ENCODE results near the gene OR1J4.

GRCh38 chr9:122498883-122499288 lies 20.1 kb upstream of the OR1J4 start:
- TF ChIP-seq CTCF (IDR thresholded peaks at IDR 0.05), result peak in 4 of 7 experiments; percentile 28 to 62 (median 48)
- TF ChIP-seq EP300 (IDR thresholded peaks at IDR 0.05), result no peak
- no peak for TF ChIP-seq POLR2A (IDR thresholded peaks at IDR 0.05)
- no peak for TF ChIP-seq POLR2AphosphoS5 (IDR thresholded peaks at IDR 0.05)

All from stomach (tissue), 4 donors.